ENCODE data around the gene TGFBR1.

DNA sequence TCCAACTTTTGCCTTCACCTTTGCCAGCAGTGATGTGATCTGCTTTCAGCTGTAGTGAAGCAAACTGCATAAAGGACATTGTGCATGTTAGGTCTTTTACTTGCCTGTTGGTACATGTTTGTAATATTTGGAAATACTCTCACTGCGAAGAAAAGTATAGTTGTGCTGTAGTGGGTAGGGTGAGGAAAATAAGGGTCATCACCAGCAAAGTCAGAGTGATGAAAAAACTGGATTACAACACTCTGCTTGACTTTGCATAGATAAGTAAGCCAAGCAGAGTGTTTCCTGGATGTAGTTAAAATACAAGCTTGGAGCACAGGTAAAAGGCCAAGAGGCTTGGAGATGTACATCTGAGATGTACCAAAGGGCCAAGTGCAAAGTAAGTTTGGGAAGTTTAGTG, 16.7 kb downstream of the TGFBR1 start:
- TF ChIP-seq FOXM1 (IDR thresholded peaks at IDR 0.05; ENCODE audit: borderline replicate concordance, low read depth): no peak
- TF ChIP-seq, protein P1, sequence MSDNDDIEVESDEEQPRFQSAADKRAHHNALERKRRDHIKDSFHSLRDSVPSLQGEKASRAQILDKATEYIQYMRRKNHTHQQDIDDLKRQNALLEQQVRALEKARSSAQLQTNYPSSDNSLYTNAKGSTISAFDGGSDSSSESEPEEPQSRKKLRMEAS (IDR thresholded peaks at IDR 0.05): no peak
- TF ChIP-seq RAD21 (IDR thresholded peaks at IDR 0.05; ENCODE audit: low read depth): no peak
- TF ChIP-seq EGR1 (IDR thresholded peaks at IDR 0.05): no peak
- no peak for TF ChIP-seq TEAD4 (IDR thresholded peaks at IDR 0.05)
- TF ChIP-seq NFIC (IDR thresholded peaks at IDR 0.05): no peak
- TF ChIP-seq EP300 (IDR thresholded peaks at IDR 0.05; ENCODE audit: borderline replicate concordance): no peak
- TF ChIP-seq TAF1 (IDR thresholded peaks at IDR 0.05; ENCODE audit: low read depth): no peak
- no peak for TF ChIP-seq YY1 (IDR thresholded peaks at IDR 0.05; ENCODE audit: low read depth)
- TF ChIP-seq ZBTB7A (IDR thresholded peaks at IDR 0.05; ENCODE audit: low read depth): no peak
- TF ChIP-seq TCF12 (IDR thresholded peaks at IDR 0.05; ENCODE audit: low read depth): no peak
